NCI-H2196 (cell line): ENCODE data around the gene NUDT3.
"Not testable (repeated sequence)": the region's sequence is repeated elsewhere in the genome, so short reads cannot be mapped to it uniquely, and the experiment has no call there.

Experiments
- DNase-seq: peaks from one replicate; lab custom pipeline; 2025; ENCODE audit not compliant: unreplicated experiment; lab: John Stamatoyannopoulos, UW

NUDT3 gene

DNA sequence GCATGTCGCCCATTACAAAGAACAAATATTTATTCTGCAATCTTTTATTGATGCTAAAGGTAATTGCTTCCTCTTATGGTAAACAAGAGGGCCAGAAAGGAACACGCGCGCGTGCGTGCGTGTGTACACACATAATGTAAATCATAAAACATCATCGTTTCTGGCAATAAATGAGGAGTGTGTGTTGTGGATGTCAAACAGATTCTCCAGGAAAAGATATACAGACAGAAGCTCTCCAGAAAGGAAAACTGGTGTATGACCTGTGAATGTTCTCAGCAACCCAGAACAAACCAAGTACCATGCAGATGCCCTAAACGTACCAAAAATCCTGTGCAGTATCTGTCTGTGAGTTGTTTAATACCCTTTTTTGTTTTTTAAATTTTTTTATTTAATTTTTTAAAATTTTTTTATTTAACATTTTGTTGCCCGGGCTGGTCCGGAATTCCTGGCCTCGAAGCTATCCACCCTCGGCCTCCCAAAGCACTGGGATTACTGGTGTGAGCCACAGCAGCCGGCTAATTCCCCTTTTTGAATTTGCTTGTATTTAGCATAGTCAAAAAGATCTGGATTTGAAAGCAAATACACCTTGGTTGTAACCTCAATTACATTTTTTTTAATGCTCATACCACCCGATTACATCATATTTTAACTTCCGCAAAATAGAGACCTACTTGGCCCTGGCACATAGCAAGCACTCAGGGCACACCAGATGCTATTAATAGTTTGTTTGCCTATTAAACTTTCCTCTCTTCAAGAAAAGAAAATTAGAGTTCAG is 909 bp upstream of the NUDT3 start:
- DNase-seq, result no peak

DNA sequence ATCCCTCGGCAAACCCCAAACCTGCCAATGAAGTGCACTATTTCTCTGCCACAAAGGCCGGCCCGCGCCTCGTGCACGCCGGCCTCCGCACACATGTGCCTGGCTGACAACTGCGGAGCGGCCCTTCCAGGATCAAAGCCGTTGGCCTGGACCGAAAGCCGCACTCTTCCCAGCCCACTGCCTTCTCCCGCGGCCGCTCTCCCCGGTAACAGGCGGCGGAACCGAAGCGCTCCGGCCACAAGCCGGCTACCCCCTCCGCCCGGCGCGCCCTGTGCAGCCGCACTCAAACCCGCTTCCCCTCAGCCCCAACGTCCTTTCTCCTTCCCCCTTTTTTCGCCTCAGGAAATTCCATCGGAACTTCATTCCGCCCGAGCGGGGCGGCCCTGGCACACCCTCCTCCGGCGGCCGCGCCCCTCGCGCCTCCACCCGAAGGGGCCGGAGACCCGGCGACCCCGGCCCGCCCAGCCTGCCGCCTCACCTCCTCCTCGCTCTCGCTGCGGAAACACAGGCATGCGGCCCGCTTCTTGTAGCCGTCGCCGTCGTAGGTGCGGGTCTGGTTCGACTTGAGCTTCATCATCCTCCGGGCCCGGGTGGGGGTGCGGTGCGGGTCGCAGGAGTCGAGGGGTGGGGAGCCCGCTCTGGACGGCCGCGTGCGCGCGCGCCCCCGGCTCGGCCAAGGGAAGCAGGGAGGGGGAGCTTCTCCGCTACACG is 528 bp downstream of the NUDT3 start:
- DNase-seq, result peak; percentile 39

DNA sequence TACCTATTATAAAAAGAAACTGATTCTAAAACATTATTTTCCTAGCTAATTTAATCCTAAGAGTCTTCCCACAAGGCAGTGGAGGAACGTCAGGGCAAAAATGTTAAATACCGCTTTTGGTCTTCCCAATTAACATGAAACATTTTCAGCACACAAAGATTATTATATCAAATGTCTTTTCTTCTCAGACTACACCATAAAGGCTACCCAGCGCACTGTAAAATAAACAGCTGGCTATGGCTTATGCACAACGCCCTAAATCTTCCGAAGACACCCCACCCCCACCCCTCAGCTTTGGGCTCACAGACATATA is 1.0 kb downstream of the NUDT3 start:
- DNase-seq, result no peak

DNA sequence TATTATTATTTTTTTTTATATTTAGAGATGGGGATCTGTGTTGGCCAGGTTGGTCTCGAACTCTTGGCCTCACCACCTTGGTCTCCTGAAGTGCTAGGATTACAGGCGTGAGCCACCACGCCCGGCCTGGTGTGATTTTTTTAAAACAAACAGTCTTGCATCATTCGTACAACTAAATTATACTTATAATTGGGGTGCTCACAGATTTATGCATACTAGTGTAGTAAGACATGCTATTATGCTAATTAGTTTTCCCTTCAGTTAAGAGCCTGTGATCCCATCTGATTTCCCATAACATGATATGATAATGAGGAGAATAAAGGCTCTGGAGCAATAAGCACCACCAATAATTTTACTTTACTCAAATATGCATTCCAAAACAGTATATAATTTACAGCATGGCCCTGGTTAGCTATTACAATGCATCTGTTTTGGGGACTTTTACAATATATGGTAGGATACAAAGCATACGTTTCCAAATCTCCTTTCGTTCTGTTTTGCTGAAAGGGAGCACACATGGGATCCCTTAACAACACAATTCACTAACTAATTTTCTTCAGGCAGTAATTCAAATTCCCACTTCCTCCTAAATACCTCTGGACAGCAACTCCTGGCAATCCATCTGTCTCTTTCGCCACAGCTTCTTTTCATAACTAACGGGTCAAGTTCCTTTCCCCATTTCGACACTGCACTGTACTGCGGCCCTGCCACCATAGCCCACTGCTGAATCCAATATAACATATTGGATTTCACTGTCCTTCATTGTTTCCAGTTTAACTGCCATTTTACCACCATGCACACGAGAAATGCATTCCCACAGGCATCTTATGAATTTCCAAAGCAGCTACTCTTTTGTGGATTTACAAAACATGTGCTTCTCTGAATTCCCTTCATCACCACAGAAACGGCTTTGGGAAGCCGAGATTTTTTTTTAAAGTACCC is 1.7 kb downstream of the NUDT3 start:
- no peak for DNase-seq

DNA sequence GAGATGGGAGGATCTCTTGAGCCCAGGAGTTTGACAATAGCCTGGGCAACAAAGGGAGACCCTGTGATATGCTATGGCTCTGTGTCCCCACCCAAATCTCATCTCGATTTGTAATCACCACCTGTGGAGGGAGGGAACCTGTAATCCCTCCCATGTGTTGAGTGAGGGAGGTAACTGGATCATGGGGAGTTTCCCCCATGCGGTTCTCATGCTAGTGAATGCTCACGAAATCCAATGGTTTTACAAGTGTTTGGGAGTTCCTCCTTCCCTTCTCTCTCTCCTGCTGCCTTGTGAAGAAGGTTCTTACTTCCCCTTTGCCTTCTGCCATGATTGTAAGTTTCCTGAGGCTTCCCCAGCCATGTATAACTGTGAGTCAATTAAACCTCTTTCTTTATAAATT is 3.4 kb downstream of the NUDT3 start:
- no peak for DNase-seq

DNA sequence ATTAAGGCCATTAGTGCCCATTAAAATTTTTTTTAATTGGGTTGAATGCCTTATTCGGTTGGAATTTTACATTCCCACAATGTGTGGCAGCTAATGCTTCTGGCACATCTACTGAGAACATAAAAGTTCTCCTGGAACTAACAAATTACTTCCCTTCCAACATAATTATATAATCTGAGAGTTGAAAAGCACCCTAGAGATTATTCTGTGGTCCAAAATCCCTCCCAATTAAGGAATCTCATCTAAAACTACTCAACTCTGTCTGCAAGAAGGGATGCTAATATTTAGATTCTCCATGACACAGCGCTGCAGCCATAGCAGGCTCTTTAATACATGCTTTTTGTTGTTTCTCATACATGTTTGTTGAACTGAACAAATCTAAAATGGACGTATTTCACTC is 4.0 kb downstream of the NUDT3 start:
- no peak for DNase-seq

DNA sequence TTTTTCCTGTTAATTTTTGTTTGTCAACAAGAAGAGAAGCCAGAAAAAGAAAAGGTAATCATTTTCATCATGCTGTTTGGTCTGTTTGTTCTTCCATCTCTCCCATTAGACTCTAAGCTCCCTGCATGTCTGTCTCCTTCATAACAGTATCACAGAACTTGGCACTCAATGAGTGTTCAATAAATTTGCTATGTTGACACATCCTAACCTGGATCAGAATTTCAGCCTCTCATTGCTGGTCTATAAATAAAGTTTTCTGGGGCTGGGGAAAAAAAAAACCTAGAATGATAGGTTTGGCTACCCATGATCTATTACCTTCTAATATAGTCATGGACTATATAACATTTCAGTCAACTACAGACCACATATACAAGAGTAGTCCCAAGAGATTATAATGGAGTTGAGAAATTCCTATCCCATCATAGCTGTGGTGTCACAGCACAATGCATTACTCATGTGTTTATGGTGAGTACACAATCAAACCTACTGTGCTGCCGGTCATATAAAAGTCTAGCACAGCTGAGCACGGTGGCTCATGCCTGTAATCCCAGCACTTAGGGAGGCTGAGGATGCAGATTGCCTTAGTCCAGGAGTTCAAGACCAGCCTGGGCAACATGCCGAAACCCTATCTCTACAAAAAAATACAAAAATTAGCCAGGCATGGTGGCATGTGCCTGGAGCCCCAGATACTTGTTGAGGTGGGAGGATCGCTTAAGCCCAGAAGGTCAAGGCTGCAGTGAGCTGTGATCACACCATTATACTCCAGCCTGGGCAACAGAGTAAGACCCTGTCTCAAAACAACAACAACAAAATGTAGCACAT is 5.9 kb downstream of the NUDT3 start:
- DNase-seq, result no peak

DNA sequence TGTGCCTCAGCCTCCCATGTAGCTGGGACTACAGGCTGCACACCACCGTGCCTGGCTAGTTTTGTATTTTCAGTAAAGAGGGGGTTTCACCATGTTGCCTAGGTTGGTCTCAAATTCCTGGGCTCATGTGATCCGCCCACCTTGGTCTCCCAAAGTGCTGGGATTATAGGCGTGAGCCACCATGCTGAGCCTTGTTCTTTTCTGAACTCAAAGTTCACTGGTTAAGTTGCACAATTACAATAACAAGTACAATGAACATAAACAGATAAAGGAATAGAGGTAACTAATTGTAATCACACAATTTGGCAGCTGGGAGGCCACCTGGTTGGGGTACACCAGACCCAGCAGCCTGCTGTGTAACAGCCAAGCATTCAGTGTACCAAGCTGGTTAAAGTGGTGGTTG is 6.7 kb downstream of the NUDT3 start:
- DNase-seq, result no peak

DNA sequence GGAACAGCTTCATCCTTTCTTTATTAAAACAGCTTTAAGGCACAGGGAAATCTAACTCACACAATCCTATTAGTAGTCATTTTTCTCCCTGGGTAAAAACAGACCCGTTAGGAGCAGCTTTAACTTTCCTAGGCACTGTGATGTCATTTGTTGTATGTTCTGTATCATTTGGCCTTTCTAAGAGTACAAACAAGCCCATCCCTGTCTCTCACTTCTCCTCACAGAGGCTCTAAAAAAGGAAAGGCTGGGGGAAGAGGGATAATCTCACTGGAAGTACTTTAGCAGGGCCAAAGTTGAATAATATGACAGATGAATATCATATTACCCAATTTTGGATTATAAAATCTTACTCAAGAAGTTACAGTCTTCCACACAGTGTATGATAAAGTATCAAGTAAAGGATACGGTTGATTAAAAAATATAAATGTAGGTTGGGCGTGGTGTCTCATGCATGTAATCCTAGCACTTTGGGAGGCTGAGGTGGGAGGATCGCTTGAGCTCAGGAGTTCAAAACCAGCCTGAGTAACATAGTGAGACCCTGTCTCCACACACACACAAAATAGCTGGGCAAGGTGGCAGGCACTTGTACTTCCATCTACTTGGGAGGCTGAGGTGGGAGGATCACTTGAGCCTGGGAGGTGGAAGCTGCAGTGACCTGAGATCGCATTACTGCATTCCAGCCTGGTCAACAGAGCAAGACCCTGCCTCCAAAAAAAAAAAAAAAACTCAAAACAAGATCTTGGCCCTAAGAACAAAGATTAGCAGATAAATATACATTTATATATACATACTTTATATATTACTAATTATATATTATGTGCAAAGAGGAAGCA is 7.9 kb downstream of the NUDT3 start:
- no peak for DNase-seq

DNA sequence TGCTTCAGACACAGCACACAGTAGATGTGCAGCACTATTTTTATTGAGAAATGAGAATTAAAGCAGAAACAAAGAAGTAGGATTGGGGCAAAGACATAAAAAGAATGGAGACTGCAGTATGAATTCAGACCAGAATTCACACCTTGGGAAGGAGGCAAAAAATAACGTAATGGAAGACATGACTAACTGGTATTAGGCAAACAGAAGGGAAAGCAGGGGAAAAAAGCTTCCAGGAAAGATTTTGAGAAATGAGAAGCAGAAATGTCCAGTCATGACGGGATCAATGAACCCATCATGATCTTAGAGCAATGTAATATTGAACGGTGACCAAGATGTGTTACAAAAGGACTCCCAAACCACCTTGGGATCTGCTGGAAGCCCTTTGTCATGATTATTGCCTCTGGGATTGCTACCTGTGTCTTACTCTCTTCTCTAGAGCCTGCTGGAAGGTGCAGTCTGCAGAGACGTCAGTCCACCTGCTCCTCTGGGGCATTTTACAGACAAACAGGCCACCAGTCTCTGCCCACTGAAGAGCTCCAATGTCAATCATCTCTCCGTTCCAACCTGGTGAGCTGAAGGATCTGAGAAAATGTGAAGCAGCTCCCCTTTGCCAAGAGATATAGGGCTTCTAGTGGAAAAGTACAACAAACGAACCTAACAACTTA is 8.7 kb downstream of the NUDT3 start:
- no peak for DNase-seq

DNA sequence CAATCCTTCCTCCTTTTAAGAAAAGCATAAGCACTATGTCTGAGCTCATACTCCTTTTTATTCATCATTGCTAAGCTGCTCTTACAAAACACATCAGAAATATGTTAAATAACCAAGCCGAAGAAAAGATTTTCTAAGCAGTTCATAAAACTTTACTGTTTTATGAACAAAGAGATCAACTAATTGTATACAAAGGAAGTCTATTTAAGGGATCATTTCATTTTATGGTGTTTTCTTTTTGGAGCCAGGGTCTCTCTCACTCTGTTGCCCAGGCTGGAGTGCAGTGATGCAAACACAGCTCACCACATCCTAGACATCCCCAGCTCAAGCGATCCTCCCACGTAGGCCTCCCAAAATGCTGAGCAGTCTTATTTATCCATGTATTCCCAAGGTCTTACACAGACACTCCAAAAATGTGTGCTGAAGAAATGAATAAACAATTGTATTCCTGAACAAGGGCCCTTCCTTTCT is 9.3 kb downstream of the NUDT3 start:
- no peak for DNase-seq

DNA sequence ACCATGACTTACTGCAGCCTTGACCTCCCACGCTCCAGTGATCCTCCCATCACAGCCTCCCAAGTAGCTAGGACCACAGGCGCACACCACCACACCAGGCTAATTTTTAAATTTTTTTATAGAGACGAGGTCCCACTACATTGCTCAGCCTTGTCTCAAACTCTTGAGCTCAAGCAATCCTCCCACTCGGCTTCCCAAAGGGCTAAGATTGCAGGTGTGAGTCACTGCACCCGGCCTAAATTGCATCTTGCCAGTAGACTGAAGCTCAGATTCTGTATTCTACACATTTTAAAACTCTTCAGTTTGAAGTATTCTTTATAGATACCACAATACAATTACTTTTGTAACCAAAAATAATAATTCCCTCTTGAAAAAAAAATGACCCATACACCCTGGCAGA is 11.4 kb downstream of the NUDT3 start:
- DNase-seq, result no peak

DNA sequence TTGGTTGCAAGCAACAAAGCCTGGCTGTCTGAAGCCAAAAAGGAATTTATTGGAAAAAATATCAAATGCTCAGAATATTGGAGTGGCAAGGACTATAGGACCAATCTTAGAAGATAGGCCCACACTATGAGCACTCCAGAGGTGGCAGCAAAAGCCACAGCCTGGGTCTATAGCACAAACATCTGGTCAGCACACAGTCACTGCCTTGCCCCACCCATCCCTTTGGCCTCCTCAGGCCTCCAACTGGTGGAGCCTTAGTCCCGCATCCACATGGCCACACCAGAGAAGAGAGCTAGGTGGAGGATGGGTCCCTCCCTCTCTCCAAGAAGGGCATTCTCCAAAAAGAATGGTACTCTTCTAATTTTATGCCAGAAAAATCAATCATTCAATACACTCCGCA is 14.0 kb downstream of the NUDT3 start:
- no peak for DNase-seq

DNA sequence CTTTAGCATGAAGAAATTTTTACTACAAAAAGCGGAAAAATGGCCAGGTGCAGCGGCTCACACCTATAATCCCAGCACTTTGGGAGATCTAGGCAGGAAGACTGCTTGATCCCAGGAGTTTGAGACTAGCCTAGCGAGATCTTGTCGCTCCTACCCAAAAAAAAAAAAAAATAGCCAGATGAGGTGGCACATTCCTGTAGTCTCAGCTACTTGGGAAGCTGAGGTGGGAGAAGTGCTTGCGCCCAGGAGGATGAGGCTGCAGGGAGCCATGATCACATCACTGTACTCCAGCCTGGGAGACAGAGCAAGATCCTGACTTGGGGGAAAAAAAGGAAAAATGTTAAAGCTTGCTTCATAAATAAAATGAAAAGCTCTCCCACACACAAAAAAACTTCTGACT is 14.5 kb downstream of the NUDT3 start:
- DNase-seq, result no peak

DNA sequence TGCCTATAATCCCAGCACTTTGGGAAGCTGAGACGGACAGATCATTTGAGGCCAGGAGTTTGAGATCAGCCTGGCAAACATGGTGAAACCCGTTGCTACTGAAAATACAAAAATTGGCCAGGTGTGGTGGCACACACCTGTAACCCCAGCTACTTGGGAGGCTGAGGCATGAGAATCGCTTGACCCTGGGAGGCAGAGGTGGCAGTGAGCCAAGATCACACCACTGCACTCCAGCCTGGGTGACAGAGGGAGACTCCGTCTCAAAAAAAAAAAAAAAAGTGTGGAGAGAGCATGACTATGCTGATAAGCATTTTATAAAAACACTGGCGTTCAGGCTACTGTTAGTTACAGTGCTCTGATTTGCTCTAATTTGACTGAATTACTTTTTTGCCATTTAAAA is 14.9 kb downstream of the NUDT3 start:
- not testable (repeated sequence) for DNase-seq

DNA sequence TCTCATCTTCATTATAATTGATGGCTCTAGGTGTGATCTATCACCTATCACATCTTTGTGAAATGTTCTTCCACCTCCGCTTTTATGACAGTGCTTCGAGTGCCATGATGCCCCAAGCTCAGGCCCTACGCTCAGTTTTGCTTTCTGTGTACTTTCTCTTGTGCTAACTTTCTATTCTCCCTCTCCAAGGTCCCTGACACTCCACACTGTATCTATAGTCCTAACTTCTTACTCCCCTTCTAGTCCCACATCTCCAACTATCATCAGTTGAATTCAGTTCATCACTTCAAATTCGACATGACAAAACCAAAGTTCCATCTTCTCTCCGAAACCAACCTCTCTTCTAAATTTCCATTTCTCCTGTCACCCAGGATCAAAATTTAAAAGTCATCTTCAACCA is 16.6 kb downstream of the NUDT3 start:
- DNase-seq, result no peak

DNA sequence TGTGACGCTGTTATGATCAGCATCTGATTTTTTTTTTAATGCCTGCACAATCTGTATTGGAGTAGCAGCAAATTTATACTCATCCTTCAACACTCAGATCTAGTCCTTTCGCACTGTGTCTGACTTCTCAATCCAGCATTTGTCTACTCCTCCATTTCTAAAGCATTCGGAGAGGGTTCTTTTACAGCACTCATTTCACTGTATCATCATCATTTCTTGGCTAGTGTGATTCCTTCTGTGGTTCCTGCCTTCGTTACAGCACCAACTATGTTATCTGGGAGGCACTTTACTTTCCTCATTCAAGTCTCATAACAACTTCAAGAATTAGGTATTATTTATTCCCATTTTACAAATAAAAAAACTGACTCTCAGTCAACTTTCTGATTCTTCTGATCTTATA is 18.0 kb downstream of the NUDT3 start:
- no peak for DNase-seq

DNA sequence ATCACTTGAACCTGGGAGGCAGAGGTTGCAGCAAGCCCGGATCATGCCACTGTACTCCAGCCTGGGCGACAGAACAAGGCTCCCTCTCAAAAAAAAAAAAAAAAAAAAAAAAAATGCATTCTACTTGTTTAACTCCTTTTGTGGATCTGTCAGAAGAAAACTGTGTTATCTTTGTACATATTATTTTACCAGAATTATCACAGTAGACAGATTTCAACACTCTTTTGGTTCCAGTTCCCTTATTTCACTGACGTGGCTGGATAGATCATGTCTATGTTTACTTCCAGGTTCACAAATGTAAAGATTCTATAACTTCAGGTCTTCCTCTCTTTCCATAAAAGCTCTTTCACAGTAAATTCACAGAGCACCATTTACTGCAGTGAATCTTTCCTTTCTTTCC is 18.4 kb downstream of the NUDT3 start:
- DNase-seq, result no peak

DNA sequence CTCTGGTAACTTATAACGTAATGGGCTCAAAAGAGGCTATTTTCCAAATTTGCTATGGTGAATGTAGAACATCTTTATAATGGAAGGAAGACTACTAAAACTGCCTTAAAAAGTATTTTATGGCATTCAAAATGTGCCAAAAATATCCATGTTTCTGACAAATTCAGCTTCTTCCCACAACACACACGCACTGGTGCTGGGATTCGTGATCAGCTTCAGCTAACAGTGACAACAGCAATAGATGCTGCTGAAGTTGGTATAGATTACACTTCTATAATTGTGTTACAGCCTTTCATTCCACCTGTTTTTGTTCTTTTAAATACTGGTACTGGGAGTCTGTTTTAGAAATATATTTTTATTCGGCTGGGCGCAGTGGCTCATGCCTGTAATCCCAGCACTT is 19.0 kb downstream of the NUDT3 start:
- DNase-seq, result no peak
